Glutamatergic neuron (in vitro differentiated cells): Measurements from ENCODE around the gene WDCP. TPM values are rescaled to one million over a fixed set of nuclear protein-coding genes. Genes with fewer than 3 reads are reported as not detected.

Experiments
- DNase-seq: peaks from one replicate; pipeline ENCODE4 v3.0.0; 2022
- H3K27ac Mint-ChIP-seq: one replicate; pipeline ENCODE4 v1.8.0; 2020; ENCODE audit warnings: mild to moderate bottlenecking, mixed read lengths, inconsistent platforms; ENCODE audit not compliant: unreplicated experiment
- H3K27me3 Mint-ChIP-seq: one replicate; pipeline ENCODE4 v1.8.0; 2020; ENCODE audit warnings: mild to moderate bottlenecking, moderate library complexity, mixed read lengths, inconsistent platforms; ENCODE audit not compliant: unreplicated experiment
- H3K36me3 Mint-ChIP-seq: one replicate; pipeline ENCODE4 v1.8.0; 2020; ENCODE audit warnings: mild to moderate bottlenecking, mixed read lengths, inconsistent platforms; ENCODE audit not compliant: unreplicated experiment
- H3K4me1 Mint-ChIP-seq: one replicate; pipeline ENCODE4 v1.8.0; 2020; ENCODE audit warnings: mild to moderate bottlenecking, low read depth, mixed read lengths, inconsistent platforms; ENCODE audit not compliant: unreplicated experiment
- H3K4me3 Mint-ChIP-seq: one replicate; pipeline ENCODE4 v1.8.0; 2020; ENCODE audit warnings: mild to moderate bottlenecking, mixed read lengths, inconsistent platforms; ENCODE audit not compliant: unreplicated experiment
- H3K9me3 Mint-ChIP-seq: one replicate; pipeline ENCODE4 v1.8.0; 2020; ENCODE audit warnings: mild to moderate bottlenecking, moderate library complexity, mixed read lengths, inconsistent platforms; ENCODE audit not compliant: unreplicated experiment
- total RNA-seq: library from RNA; stranded (reverse); fragmentation: NEBNext Ultra II Directional; extraction: Animal tissue kit (Norgen Biotek cat#: 25700); gene quantifications from one replicate; pipeline ENCODE4 v1.2.1, GENCODE V29; 2021; ENCODE audit not compliant: unreplicated experiment
- TF ChIP-seq, protein P1 (sequence below): fragments of 200-600 bp; sonication (generic); IDR thresholded peaks from one replicate; pipeline ENCODE4 v1.5.0; 2021; ENCODE audit not compliant: partially characterized antibody, unreplicated experiment

The WDCP gene
- total RNA-seq, 1 donor from 2014 or later: 22.3 TPM

DNA sequence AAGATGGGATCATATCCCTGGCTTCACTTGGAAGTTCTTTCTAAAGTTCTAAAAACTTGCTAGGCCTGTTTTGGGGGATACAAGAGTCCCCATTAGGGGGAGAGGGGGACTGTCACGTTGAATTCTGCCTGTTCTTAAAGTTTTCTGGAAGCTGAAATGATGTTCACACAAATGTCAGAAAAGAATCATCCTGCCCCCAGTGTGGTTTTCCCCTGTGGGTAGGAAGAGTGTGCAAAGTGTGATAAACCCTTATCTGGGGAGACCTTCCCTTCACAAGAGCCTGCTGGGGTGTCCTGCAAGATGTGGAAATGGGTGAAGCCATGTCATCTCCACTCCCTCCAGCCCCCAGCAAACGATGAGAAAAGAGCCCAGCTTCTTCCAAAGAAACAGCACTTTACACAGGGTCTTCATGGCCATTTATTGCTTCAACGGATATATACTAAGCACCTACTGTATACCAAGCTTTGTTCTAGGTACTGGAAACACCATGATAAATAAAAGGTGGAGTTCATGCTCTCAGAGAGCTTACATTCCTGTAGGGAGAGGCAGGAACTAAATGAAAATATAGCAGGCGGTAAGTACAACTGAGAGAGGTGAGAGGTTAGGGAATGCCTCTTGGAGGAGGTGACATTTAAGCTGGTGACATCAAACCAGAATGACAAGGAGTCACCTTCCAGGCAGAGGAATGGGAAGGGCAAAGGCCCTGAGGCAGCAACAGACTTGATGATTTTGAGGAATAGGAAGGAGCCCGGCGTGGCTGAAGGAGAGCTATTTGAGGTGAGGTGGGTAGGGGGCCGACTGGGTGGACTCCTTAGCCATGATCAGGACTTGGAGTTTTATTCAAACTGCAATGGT, 35.7 kb downstream of the WDCP start:
- TF ChIP-seq, protein P1, sequence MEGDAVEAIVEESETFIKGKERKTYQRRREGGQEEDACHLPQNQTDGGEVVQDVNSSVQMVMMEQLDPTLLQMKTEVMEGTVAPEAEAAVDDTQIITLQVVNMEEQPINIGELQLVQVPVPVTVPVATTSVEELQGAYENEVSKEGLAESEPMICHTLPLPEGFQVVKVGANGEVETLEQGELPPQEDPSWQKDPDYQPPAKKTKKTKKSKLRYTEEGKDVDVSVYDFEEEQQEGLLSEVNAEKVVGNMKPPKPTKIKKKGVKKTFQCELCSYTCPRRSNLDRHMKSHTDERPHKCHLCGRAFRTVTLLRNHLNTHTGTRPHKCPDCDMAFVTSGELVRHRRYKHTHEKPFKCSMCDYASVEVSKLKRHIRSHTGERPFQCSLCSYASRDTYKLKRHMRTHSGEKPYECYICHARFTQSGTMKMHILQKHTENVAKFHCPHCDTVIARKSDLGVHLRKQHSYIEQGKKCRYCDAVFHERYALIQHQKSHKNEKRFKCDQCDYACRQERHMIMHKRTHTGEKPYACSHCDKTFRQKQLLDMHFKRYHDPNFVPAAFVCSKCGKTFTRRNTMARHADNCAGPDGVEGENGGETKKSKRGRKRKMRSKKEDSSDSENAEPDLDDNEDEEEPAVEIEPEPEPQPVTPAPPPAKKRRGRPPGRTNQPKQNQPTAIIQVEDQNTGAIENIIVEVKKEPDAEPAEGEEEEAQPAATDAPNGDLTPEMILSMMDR: no peak
- Mint-ChIP-seq H3K4me1 (no peaks in the 10 kb centered on the region), H3K4me3 (no peak overlapping the region), H3K27me3 (peaks cover 14% of the 10 kb centered on the region), H3K36me3 (no peaks in the 10 kb centered on the region), H3K27ac (no peak overlapping the region), H3K9me3 (peaks cover 8% of the 10 kb centered on the region)
- no peak for DNase-seq

DNA sequence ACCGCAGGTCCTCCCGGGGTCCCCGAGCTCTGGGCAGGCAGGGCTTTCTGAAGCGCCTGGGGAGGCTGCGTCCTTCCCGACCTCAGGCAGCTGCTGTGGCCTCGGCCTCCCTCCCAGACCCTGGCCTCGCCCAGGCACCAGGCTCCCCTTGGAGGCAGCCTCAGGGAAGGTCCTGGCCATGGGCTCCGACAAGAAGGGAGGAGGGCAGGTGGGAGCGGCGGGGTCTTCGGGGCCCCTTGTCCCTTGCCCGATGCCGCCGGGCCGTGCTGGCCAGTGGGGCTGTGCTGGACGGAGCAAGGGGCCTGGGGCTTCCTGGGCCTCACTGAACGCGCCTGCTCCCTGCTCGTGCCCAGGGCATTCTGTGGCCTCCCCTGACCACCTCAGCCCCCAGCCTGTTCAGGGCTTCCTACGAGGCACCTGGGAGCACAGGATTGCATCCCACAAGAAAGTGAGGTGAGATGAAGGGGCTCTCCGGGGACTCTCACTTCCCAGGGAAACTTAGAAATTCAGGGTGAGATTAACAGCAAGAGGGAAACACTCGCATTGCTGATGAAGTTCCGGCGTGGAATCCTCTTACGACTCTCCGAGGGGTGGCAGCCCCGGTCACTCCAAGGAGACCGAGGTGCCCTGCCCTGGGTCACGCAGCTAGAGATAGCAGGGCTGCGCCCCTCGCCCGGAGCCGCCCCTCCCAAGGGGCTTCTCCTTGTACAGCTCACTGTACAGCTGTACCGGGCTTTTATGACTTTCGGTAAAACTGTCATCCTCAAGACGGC, 36.5 kb downstream of the WDCP start:
- Mint-ChIP-seq H3K4me3 (no peak overlapping the region), H3K36me3 (no peaks in the 10 kb centered on the region), H3K27ac (no peak overlapping the region), H3K9me3 (peaks cover 8% of the 10 kb centered on the region), H3K4me1 (no peaks in the 10 kb centered on the region), H3K27me3 (peaks cover 14% of the 10 kb centered on the region)
- peak; percentile 28 for DNase-seq
- TF ChIP-seq, protein P1: no peak

DNA sequence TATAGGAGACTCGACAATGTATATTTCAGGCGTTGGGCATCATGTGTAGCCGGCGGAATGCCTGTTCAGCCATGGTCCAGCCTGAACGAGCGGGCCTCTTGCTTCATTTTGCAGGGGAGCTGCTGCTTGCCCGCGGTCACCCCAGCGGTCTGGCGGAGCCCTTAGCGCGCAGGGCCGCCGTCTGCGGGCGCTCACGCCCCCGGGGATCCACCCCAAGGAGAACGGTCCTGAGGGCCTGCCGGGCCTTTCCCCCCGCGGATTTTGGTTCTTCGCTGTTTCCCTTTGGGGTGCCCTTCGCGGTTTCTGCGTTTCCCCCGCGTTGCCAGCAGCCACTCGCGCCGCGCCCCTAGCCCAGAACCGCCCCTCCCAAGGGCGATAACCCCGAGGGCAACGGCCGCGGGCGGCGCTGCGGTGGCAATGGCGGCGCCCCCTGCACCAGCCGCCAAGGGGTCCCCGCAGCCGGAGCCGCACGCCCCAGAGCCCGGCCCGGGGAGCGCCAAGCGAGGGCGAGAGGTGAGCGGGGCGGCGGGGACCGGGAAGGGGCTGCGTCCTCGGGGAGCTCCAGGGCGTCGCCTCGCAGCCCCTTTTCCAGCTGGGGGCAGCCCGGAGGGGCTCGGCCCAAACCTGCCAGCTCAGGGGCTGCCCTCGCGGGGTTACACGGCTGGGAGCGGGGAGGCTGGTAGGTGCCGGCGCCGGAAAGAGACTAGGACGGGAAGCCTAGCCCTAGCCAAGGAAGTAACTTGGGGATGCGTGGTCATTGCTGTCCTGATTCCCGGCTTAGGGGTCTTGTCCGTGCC, 37.3 kb downstream of the WDCP start, which contains the start of gene MFSD2B:
Gene MFSD2B, plus strand, starts transcription at position 406 of the 797 bp plus-strand sequence. Its CDS starts 12 bp downstream, at position 418.
- H3K36me3 Mint-ChIP-seq: no peaks in the 10 kb centered on the region
- TF ChIP-seq, protein P1: no peak
- peak; percentile 34 for DNase-seq
- no peaks in the 10 kb centered on the region for H3K4me1 Mint-ChIP-seq
- peaks cover 8% of the 10 kb centered on the region for H3K9me3 Mint-ChIP-seq
- H3K27me3 Mint-ChIP-seq: peaks cover 14% of the 10 kb centered on the region
- H3K27ac Mint-ChIP-seq: no peak within 1 kb of the TSS
- peak within 1 kb of the TSS; percentile 68 for H3K4me3 Mint-ChIP-seq

DNA sequence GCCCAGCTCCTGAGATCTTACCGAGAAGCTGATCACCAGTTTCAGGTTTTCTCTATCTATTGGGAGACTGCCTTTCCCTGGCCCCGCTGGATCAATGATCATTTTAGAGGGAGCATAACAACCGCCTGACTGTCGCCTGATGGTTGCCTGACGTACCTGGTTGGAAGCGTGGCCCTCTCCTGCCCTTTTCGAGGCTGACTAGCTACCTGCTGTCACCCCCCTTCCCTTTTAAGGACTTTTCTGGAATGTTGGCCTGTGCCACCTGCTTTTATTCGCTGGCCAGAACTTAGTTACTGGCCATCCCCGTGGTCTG, 37.9 kb downstream of the WDCP start:
- Mint-ChIP-seq H3K27ac (no peak overlapping the region), H3K36me3 (no peaks in the 10 kb centered on the region), H3K27me3 (peaks cover 12% of the 10 kb centered on the region), H3K9me3 (peaks cover 8% of the 10 kb centered on the region), H3K4me1 (no peaks in the 10 kb centered on the region), H3K4me3 (peak overlapping the region; percentile 68)
- TF ChIP-seq, protein P1: no peak
- DNase-seq: no peak
